RWPE2 (cell line): ENCODE results near the gene COL4A2.
A peak's percentile ranks its signal among the peaks of the same experiment; 100 is the strongest.

ENCODE experiments used
- ATAC-seq: fragments of 200-7000 bp; cut with Tn5 transposase; 3 replicates; pipeline ENCODE4 v1.9.1; 2021; ENCODE audit warnings: low read depth
- DNase-seq: peaks from one replicate; pipeline ENCODE4 v3.0.0-alpha.2; 2020; ENCODE audit warnings: low spot score
- H3K27ac ChIP-seq: fragments of 450-650 bp; 2 replicates; pipeline ENCODE4 v1.5.1; 2017; ENCODE audit warnings: mild to moderate bottlenecking; ENCODE audit not compliant: poor library complexity, severe bottlenecking
- H3K27me3 ChIP-seq: fragments of 250-450 bp; sonication (Bioruptor Pico); 2 replicates; pipeline ENCODE4 v1.5.1; 2021; ENCODE audit warnings: mild to moderate bottlenecking, moderate library complexity; ENCODE audit not compliant: insufficient read depth, poor library complexity, severe bottlenecking
- H3K36me3 ChIP-seq: fragments of 250-450 bp; sonication (Bioruptor Pico); 2 replicates; pipeline ENCODE4 v1.5.1; 2020; ENCODE audit warnings: low read depth, mild to moderate bottlenecking, moderate library complexity
- H3K4me1 ChIP-seq: fragments of 250-450 bp; sonication (Bioruptor Pico); 2 replicates; pipeline ENCODE4 v1.5.1; 2021; ENCODE audit warnings: mild to moderate bottlenecking, moderate library complexity; ENCODE audit not compliant: insufficient read depth, poor library complexity, severe bottlenecking
- H3K4me3 ChIP-seq: fragments of 250-450 bp; sonication (Bioruptor Pico); 2 replicates; pipeline ENCODE4 v1.5.1; 2021; ENCODE audit warnings: mild to moderate bottlenecking, moderate library complexity; ENCODE audit not compliant: severe bottlenecking
- H3K9me3 ChIP-seq: fragments of 250-450 bp; sonication (Bioruptor Pico); 2 replicates; pipeline ENCODE4 v1.5.1; 2021; ENCODE audit warnings: mild to moderate bottlenecking, moderate library complexity; ENCODE audit not compliant: severe bottlenecking
- TF ChIP-seq, protein P1 (sequence below): fragments of 450-650 bp; IDR thresholded peaks from one replicate; pipeline ENCODE4 v1.5.1; 2017; ENCODE audit warnings: mild to moderate bottlenecking, moderate library complexity; ENCODE audit not compliant: poor library complexity, severe bottlenecking

Gene COL4A2

DNA sequence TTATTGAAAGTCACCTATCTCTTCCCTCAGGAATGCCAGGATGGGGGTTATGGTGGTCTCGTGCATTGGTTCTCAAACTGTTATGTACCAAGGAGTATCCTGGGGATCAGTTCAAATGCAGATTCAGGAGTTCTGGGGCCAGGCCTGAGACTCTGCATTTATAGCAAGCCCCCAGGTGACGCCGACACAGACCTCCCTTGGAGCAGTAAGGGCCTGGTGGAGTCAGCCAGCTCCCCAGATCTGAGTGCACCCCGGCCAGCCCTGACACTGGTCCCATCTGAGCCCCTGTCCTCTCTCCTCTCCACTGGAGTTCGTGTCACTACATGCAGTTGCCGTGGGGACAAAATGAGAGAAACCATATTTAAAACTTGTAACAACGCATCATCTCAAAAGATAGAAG is 112.9 kb downstream of the COL4A2 start:
- no peaks in the 10 kb centered on the region for H3K9me3 ChIP-seq
- H3K36me3 ChIP-seq = peaks cover 42% of the 10 kb centered on the region
- ATAC-seq (no peak), DNase-seq (no peak)
- no peak overlapping the region for H3K27ac ChIP-seq
- H3K4me3 ChIP-seq = no peak overlapping the region
- no peaks in the 10 kb centered on the region for H3K27me3 ChIP-seq
- peaks cover 10% of the 10 kb centered on the region for H3K4me1 ChIP-seq
- TF ChIP-seq, protein P1, sequence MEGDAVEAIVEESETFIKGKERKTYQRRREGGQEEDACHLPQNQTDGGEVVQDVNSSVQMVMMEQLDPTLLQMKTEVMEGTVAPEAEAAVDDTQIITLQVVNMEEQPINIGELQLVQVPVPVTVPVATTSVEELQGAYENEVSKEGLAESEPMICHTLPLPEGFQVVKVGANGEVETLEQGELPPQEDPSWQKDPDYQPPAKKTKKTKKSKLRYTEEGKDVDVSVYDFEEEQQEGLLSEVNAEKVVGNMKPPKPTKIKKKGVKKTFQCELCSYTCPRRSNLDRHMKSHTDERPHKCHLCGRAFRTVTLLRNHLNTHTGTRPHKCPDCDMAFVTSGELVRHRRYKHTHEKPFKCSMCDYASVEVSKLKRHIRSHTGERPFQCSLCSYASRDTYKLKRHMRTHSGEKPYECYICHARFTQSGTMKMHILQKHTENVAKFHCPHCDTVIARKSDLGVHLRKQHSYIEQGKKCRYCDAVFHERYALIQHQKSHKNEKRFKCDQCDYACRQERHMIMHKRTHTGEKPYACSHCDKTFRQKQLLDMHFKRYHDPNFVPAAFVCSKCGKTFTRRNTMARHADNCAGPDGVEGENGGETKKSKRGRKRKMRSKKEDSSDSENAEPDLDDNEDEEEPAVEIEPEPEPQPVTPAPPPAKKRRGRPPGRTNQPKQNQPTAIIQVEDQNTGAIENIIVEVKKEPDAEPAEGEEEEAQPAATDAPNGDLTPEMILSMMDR = no peak

DNA sequence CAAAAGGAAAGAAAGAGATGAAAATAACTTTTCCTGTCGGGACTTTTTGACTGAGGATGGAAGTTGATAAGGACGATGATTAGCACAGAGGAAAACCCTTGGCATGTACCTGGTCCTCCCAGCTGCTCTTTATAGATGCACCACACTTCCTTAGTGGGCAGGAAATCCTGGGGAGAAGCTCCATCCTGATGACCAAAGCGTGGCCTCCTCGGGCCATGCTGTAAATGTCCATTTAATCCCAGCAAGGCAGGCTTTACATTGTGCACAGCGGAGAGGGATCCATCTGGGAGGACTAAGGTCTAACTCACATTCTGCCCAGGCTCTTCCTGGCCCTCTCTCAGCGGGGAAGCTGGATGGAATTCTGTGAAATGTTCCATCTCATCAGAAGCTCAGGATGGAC is 113.5 kb downstream of the COL4A2 start:
- Histone ChIP-seq H3K27me3 (no peaks in the 10 kb centered on the region), H3K27ac (peak overlapping the region; percentile 47), H3K36me3 (peaks cover 42% of the 10 kb centered on the region), H3K4me1 (peaks cover 10% of the 10 kb centered on the region), H3K9me3 (no peaks in the 10 kb centered on the region), H3K4me3 (no peak overlapping the region)
- no peak for ATAC-seq
- DNase-seq = no peak
- TF ChIP-seq, protein P1 = no peak

DNA sequence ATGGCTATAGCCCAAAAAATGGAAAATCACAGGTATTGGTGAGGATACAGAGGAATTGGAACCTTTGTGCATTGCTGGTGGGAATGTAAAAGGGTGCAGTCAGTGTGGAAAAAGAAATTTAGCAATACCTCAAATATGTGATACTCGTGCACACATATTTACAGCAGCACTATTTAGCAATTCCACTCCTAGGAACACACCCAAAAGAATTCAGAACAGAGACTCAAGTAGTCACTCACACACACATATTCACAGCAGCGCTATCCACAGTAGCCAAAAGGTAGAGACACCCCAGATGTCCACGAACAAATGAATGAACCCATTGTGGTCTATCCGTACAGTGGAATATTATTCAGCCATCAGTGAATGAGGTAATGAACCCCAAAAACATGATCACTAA is 114.0 kb downstream of the COL4A2 start:
- H3K27me3 ChIP-seq = no peaks in the 10 kb centered on the region
- H3K9me3 ChIP-seq = no peaks in the 10 kb centered on the region
- no peak overlapping the region for H3K4me3 ChIP-seq
- peaks cover 10% of the 10 kb centered on the region for H3K4me1 ChIP-seq
- peaks cover 42% of the 10 kb centered on the region for H3K36me3 ChIP-seq
- TF ChIP-seq, protein P1 = no peak
- ATAC-seq (no peak), DNase-seq (no peak)
- H3K27ac ChIP-seq = peak overlapping the region; percentile 47

DNA sequence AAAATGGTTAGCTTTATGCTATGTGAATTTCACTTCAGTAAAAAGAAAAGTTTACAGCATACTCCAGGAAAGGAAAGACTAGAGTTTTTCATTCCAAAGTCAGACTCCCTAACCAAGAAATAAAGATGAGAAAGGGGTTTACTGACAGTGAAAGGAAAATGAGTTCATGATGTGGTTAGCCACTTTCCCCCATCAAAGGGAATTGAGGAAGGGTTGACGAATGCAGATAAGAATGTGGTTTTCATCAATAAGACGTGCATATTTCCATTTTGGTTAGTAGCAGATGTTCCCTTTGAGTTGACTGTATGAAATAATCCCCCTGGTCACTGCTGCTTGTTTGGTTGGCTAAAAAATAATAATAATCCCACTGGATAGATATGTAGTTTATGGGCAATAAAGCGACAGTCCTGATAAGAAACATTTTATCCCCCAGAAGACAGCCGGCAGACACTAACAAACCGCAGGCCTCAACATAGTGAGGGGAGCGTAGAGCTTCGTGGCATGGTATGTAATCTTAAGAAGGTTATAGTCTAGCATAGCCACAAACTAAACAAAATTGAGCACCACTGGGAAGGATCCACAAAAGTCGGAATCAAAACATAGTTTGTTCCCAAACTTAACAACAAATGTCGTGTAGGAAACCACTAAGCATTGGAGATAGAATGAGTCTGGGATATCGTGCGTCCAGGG is 114.8 kb downstream of the COL4A2 start:
- Histone ChIP-seq H3K27ac (peak overlapping the region; percentile 47), H3K36me3 (peaks cover 46% of the 10 kb centered on the region), H3K4me1 (peaks cover 10% of the 10 kb centered on the region), H3K4me3 (no peak overlapping the region), H3K9me3 (no peaks in the 10 kb centered on the region), H3K27me3 (no peaks in the 10 kb centered on the region)
- TF ChIP-seq, protein P1 = no peak
- ATAC-seq (no peak), DNase-seq (no peak)
